Uterus (tissue), 2 donors: ENCODE measurements around the gene RASAL2.

ENCODE experiments used
- POLR2A ChIP-seq, 2 donors: fragments of 450-650 bp; IDR thresholded peaks; one replicate each; pipeline ENCODE4 v1.6.1; 2016; ENCODE audit warnings: antibody characterized with exemption in 2 of 2, mild to moderate bottlenecking in 1 of 2, moderate library complexity in 1 of 2
- TF ChIP-seq, protein P1 (sequence below), 4 experiments: fragments of 200-600 bp in 2 of 4; fragments of 450-650 bp in 2 of 4; sonication (generic) in 2 of 4; IDR thresholded peaks; one replicate each; pipeline ENCODE4 v1.5.1; 2016 to 2019; ENCODE audit warnings: antibody characterized with exemption in 4 of 4, mild to moderate bottlenecking in 2 of 4, moderate library complexity in 1 of 4

DNA sequence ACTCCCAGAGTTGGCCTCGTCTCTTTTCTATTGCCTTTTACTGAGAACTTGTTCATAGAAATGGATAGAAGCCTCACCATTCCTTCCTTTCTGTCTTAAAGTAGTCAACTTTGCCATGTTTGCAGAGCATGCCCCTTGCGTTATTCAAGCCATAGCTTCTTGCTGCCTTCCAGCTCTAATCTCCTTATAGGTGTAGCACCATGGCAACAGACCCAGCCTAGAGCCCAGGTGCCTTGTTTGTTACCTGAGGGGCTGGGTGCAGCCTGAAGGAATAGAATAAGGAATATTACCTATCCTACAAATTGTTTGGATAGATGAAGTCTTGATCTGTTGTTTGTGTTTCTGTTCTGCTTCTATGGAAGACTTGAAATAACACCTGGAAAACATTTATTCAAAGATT is 343.0 kb downstream of the RASAL2 start:
- TF ChIP-seq, protein P1, sequence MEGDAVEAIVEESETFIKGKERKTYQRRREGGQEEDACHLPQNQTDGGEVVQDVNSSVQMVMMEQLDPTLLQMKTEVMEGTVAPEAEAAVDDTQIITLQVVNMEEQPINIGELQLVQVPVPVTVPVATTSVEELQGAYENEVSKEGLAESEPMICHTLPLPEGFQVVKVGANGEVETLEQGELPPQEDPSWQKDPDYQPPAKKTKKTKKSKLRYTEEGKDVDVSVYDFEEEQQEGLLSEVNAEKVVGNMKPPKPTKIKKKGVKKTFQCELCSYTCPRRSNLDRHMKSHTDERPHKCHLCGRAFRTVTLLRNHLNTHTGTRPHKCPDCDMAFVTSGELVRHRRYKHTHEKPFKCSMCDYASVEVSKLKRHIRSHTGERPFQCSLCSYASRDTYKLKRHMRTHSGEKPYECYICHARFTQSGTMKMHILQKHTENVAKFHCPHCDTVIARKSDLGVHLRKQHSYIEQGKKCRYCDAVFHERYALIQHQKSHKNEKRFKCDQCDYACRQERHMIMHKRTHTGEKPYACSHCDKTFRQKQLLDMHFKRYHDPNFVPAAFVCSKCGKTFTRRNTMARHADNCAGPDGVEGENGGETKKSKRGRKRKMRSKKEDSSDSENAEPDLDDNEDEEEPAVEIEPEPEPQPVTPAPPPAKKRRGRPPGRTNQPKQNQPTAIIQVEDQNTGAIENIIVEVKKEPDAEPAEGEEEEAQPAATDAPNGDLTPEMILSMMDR (IDR thresholded peaks at IDR 0.05), result no peak
- TF ChIP-seq POLR2A (IDR thresholded peaks at IDR 0.05), result no peak
